ENCODE results near the gene ARHGEF25. TPM values are rescaled to one million over a fixed set of nuclear protein-coding genes. Genes with fewer than 3 reads are reported as not detected.
"Not testable (repeated sequence)": the region's sequence is repeated elsewhere in the genome, so short reads cannot be mapped to it uniquely, and the experiment has no call there.

Gene ARHGEF25
- total RNA-seq = not detected

DNA sequence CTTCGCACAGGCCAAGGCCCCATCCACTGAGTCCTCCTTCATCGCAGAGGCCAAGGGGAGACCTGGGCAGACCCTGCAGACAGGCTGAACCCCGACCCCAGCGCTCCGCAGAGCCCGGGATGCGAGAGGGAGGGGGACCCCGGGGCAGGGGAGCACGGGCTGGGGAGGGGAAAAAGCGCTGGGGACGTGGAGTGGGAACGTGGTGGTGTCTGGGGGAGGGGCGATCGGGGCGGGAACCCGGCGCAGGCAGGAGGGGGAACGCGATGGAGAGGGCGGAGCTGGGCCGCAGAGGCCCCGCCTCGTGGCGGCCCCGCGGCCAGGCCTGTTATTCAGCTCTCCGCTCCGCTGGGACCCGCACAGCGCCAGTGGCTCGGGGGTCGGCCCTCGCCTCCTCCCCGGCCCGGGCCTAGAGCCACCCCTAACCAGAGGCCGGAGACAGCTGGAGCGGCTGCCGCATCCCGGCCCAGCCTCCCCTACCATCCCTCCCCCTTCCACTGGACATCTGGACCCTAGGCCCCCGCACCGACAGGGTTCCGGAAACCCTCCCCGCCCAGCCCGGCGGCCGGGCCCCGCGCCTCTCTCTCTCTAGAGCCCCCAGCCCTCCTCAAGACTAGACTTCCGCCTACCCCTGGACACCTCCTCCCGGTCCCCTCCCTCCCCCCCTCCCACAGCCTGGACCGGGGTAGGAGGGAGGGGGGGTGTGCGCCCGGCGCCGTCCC is at the start of gene ARHGEF25:
TSS of gene ARHGEF25 (plus strand) at position 328 of the 719 bp plus-strand sequence. CDS start 460 bp downstream, outside the sequence.
- peak; percentile 24 for DNase-seq

DNA sequence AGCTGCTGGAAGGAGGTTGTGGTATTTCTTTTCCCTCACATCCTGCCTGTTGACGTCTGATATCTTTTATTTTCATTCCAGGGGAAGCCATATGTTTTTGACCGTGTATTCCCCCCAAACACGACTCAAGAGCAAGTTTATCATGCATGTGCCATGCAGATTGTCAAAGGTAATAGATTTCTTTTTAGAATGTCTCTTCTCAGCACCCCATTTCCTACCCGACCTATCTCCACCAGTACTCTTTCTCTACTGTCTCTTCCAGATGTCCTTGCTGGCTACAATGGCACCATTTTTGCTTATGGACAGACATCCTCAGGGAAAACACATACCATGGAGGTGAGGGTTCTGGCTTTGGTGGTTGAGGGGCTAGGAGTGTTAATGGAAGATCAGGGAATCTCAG is 47.9 kb upstream of the ARHGEF25 start:
- no peak for DNase-seq

DNA sequence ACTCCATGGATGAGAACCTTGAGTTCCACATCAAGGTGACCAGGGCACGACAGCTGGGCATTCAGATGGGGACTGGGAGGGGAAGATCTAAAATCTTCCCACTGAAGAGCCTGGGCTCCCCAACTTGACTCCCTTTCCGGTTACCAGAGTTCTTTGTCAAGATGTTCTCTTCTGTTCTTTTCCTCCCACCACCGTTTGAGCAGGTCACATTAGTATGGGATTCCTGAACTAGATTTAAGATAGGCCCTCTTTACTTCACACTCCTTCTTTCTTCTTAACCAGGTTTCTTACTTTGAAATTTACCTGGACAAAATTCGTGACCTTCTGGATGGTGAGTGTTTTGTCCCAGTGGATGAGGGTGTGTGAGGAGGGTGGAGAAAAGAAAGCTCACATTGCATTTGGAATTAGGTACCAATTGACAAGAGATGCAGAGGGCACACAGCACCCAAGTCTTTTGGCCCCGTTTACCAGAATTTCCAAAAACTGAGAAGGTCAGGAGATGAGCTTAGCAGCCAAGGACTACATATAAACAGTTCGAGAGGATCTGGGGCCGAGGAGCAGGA is 47.0 kb upstream of the ARHGEF25 start:
- DNase-seq = no peak

DNA sequence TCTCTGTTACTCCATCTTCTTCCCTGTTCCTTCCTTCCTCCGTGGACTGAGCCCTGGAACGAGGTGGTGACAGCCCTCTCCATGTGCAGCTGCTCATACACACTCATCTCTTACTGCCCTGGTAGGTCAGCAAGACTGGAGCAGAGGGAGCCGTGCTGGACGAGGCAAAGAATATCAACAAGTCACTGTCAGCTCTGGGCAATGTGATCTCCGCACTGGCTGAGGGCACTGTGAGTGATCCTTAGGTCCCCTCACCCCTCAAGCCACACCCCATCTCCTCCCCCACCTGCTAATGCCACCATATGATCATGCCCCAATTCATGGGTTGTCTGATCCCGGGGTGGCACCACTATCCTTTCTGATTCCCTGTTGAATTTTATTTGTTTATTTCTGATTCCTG is 42.4 kb upstream of the ARHGEF25 start:
- no peak for DNase-seq

DNA sequence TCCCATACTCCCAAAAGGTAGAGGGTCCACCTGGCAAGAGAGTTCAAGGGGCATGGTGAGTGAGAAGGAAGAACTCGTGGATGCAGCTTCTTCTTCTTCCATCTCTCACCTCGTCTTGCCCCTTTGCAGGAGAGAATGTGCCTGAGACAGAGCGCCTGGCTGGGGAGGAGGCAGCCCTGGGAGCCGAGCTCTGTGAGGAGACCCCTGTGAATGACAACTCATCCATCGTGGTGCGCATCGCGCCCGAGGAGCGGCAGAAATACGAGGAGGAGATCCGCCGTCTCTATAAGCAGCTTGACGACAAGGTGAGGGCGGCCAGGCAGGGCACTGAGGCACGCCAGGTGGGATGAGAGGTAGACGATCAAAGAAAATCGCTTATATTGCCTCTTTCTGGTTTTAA is 41.4 kb upstream of the ARHGEF25 start:
- no peak for DNase-seq

DNA sequence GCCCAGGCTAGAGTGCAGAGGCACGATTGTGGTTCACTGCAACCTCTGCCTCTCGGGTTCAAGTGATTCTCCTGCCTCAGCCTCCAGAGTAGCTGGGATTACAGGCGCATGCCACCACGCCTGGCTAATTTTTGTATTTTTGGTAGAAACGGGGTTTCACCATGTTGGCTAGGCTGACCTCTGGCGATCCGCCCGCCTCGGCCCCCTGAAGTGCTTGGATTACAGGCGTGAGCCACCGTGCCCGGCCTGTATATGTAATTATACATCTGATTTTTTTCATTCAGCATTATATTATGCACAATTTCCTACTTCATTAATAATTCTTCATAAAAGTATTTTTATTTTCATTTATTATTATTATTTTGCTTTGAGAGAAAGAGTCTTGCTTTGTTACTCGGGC is 40.8 kb upstream of the ARHGEF25 start:
- not testable (repeated sequence) for DNase-seq

DNA sequence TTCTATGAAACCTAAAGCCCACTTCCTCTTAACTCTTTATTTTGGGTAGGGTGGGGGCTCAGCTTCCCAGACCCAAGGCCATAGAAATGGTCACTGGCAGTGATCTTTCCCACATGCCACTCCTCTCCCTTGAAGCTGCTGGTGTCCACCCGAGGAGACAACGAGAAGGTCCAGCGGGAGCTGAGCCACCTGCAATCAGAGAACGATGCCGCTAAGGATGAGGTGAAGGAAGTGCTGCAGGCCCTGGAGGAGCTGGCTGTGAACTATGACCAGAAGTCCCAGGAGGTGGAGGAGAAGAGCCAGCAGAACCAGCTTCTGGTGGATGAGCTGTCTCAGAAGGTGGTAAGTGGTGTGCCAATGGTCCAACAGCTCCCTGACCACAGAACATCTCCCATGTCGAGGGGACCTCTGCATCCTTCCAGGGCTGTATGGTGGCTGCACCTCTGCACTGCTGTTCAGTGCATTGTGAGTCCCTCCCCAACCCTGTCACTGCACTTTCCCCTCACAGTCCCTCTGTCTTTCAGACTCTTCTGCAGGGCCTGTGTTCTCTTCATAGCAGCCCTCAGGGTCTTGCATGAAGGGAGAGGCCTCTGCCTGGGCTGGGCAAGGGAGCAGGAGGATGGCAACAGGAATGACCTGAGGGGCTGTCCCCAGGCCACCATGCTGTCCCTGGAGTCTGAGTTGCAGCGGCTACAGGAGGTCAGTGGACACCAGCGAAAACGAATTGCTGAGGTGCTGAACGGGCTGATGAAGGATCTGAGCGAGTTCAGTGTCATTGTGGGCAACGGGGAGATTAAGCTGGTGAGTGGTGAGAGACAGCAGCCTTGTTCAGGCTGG is 39.1 kb upstream of the ARHGEF25 start:
- no peak for DNase-seq

DNA sequence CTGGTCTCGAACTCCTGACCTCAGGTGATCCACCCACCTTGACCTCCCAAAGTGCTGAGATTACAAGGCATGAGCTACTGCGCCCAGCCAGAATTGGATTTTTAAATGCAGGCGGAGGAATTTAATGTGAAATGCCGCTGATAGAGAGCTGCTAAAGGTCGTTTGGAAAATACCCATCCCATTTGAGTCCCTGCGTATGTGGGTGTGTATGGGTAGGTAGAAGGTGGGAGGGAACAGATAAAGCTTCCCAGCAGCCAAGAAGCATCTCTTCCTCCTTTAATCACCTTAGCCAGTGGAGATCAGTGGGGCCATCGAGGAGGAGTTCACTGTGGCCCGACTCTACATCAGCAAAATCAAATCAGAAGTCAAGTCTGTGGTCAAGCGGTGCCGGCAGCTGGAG is 36.4 kb upstream of the ARHGEF25 start:
- no peak for DNase-seq

DNA sequence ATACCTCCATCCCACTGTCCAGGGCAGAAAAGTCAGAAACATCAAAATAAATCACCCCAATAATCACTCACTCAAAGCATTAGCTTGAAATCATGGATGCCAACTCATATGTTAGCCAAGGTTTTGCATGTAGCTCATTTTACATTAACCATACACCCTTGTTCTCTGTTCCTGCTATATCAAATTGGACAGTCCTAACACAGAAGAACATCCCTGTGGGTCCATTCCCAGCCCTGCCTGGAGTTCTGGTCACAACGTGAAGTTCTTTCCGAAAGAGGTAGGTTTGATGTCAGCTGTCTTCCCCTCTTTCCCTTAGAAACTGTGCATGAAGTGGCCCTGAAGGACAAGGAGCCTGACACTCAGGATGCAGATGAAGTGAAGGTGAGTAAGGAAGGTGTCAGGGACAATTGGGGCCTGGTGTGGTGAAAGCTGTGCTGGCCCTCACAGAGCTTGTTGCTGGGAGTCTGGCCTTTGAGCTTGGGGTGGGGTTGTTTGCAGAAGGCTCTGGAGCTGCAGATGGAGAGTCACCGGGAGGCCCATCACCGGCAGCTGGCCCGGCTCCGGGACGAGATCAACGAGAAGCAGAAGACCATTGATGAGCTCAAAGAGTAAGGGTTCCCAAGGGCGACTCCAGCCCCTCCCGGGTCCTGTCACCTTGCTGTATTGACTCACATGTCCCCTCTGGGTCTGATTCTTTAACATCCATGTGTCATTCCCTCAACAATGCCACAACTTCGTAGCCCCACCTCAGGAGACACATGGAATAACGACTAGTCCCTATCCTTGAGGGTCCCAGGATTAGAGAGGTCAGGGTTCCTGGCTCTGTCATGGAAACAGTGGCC is 35.2 kb upstream of the ARHGEF25 start:
- no peak for DNase-seq

DNA sequence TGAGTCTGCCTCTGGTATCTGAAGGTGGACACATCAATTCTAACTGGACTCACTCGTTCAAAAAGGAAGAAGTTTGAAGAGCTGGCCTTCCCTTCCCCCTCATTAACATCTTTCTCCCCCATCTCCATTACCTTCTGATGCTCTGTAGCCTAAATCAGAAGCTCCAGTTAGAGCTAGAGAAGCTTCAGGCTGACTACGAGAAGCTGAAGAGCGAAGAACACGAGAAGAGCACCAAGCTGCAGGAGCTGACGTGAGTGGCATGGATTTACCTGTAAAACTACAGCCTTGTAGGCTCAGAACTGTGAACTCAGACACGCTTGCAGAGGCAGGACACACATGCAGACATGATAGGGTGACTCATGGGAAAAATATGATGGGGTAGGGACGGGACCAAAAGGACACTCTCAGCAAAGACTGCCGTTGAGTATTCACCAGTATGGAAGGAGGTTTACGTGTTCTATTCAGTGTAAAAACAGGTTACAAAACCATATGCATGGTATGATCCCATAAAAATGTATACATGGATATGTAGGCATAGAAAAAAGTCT is 34.5 kb upstream of the ARHGEF25 start:
- DNase-seq = no peak

DNA sequence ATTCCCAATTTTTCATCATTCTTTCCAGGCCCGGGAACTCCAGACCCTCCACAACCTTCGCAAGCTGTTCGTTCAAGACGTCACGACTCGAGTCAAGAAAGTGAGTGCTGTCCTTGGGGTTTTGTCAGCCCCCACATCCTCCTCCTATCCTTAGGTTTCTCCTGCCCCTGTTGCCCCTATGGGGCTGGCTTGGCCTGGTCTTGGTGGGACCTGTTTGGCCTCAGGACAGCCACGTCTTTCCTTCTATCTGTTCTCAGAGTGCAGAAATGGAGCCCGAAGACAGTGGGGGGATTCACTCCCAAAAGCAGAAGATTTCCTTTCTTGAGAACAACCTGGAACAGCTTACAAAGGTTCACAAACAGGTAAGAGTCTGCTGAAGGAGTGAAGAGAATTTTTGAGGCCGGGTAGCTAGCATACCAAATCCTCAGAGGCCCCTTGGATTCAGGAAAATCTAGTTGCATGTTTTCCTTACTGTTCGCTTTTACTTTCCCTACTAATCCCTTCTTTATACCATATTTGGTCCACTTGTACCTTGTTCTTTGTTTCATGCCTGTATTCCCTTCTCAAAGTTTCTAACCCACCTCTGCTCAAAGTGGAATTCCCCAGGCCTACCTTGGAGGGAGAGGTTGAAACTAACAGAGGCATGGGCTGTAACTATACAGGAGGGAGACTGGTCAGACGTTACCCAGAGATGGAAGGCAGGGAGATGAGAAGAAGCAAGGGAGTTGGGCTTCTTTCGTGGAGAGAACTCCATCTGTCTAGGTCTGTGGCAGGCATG is 33.1 kb upstream of the ARHGEF25 start:
- no peak for DNase-seq

DNA sequence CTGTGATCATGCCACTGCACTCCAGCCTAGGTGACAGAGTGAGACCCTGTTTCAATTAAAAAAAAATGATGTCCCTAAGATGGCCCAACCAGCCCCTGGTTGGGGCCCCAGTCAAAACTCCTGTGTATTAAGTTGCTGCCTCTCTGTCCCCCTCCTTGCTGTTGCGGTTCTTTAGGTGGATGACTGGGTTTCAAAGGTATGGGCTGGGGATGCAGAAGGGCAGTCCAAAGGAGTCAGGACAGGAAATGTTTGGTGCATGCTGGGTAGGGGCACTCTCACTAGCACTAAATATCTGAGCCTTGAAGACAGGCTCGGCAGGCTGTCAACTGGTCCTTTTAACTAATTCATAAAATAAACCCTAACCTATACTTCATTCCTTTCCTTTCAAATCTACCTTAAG is 32.2 kb upstream of the ARHGEF25 start:
- DNase-seq = no peak

DNA sequence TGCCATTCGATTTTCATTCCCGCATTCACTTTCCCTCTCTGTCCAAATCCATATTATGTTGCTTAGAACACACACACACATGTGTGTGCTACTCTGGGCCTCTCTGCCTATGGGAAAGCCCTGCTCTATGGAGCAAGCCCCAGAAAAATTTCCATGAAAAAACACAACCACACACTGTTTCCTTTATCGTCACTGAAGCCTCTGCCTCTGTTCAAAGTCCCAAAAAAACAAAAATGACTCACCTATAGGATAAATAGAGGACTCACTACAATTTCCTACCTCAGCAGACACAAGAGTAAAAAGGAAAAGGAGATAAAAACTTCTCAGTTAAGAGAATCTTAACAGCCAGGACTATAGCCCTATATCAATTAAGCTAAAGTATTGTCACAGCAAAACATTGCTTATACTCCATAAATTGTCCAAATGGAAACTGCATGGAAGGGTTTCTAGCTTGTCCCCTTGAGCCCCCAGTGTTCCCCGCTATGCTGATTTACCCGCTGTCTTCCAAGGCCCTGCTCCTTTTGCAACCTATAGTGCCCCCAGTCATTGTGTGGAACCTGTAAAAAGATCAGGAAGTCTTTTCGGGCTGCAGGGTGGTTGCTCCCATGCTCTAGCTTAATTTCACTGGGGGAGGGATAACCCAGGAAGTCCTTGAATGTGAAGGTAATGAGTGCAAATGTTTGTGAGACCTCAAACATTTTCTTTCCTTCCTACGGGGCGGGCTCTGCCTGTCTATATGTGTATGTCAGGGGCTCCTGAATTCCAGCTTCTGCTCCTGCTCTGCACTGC is 31.4 kb upstream of the ARHGEF25 start:
- no peak for DNase-seq

DNA sequence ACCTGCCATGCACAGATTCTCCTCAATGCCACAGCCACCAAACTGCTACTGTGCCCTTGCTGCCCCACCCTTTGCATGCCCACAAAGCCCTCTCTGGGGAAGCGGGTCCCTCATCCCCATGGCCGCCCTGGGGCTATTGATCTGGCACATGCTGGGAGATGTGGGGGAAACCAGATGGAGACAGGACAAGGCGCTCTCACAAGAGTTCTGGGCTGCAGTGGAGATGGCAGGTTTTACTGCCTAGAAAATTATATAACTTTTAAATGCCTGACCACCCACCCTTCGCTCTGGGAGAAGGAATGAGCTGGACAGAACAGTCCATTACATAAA is 30.8 kb upstream of the ARHGEF25 start:
- no peak for DNase-seq

DNA sequence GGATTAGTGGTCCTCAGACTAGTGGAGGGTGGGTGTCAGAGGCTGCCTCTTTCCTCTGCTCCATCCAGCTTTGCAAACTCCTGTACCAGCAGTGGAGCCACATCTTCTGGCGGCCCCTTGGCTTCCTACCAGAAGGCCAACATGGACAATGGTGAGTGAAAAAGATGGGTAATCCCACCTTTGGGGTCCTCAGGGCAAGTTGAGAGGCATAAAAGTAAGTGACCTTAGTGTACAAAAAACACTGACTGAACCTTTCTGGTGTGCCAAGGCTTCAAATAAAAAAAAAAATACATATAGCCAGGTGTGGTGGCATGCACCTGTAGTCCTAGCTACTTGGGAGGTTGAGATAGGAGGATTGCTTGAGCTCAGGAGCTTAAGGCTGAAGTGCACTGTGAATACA is 29.4 kb upstream of the ARHGEF25 start:
- DNase-seq = no peak

DNA sequence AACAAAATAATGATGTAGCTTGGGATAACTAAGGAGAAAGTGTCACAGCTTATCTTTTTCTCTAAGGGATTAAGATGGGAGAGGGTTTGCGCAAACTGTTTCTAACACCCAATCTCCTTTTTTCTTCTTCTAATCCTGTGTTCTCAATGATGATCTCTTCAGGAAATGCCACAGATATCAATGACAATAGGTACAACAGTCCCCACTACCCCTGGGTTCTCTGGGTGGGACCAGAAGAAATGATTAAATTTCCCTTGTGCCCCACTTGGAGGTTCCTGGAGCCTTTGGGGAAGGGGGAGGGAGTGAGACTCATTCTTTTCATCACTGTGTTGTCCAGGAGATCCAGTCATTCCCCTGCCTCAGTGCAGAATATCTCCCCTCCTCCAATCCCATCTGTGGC is 28.8 kb upstream of the ARHGEF25 start:
- DNase-seq = no peak

DNA sequence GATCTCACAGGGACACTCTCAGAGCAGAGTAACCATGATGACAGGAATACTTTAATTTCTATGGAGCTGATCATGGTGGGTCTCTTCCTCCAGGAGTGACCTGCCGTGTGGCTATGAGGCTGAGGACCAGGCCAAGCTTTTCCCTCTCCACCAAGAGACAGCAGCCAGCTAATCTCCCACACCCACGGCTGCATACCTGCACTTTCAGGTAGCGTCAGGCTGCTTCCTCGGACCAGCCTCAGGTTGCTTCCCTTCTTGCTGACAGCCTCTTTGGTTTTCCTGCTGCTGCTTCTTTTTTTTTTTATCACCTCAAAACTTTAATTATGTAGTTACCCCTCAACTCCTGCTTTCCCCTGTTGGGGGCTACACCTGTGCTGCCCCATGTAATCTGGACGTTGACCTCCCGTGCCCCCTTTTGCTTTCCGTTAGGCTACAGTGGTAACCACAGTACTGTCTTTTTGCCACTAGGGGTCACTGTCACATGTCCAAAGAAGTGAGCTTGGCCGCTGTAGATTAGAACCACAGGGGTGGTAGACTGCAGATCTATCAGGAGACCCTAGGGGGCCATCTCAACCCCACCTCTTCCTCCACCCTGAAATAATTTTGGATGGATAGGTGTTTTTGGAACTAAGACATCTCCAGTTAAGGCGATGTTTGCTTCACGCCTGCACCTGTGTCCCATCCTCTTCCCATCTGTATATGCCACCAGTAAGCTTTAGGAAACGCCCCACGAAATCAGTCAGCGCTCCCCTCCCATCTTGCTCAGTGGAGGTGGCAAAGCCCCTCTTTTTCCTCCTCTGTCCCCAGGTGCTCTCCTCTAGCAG is 28.0 kb upstream of the ARHGEF25 start:
- DNase-seq = peak; percentile 60

DNA sequence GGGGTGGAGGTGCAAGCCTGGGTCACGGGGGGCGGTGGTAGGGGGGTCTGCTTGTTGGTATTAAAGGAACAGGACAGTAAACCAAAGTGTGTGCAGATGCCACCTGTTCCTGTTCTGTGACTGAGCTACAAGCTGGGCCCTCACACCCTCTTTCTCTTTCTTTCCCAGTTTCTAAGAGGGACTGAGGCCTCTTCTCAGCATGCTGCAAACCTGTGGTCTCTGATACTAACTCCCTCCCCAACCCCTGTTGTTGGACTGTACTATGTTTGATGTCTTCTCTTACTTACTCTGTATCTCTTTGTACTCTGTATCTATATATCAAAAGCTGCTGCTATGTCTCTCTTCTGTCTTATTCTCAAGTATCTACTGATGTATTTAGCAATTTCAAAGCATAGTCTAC is 27.2 kb upstream of the ARHGEF25 start:
- DNase-seq = no peak

DNA sequence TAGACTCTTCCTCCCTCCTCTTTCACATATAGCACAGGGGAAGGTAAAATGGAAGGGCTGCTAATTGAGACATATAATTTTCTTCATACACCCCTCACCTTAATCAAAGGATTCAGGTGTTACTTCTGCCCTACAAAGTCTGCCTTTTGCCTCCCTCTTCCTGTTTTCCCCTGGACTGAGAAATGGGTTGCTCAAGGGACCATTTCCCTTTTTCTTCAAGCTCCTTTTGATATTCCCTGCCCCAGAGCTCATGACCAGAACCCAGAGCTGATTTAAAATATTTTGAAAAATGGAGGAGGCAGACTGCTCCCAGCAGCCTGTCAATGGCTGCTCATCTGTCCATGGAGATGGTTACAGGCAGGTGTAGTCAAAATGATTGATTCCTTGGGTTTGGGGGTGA is 26.5 kb upstream of the ARHGEF25 start:
- DNase-seq = no peak

DNA sequence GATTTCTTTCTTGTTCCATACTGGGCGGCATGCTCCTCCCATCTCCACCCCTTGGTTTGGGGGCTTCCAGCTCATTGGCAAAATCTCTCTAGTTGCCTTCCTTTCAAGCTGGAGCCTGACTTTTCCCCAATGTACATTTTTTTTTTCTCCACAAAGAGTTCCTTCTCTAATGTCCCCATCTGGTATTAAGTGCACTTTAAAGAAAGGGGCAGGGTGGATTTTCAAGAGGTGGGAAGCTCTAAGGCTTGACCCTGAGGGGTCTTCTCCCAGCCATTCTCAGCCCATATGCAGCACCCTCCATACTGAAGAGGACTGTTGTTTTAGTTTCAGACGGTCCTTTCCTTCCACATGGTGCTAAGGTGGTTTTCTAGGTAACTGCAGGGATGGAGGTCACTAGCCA is 26.1 kb upstream of the ARHGEF25 start:
- no peak for DNase-seq
